Cardiac fibroblast (primary cell): ENCODE data around the gene ZDHHC4.

Experiments used
- DNase-seq, 2 donors: peaks; one replicate each; pipeline versions ENCODE4 v3.0.0 to v3.0.0-alpha.2; 2010; ENCODE audit warnings: low read depth in 2 of 2
- H3K4me3 ChIP-seq, 2 donors: replicated peaks in 1 of 2; 1 replicate in 1 of 2; 2 replicates in 1 of 2; pipeline ENCODE4 v1.5.1; 2011; ENCODE audit warnings: low read depth in 2 of 2, low read length in 2 of 2, mild to moderate bottlenecking in 2 of 2, moderate library complexity in 1 of 2
- CTCF ChIP-seq: IDR thresholded peaks from one replicate; pipeline ENCODE4 v1.5.1; 2011; ENCODE audit warnings: low read depth, mild to moderate bottlenecking, low read length, inconsistent platforms

Gene ZDHHC4

GRCh38 chr7:6612819-6613218, 35.6 kb downstream of the ZDHHC4 start:
- TF ChIP-seq CTCF = no peak

GRCh38 chr7:6613706-6614105, 36.5 kb downstream of the ZDHHC4 start:
- no peak for DNase-seq
- no peak for TF ChIP-seq CTCF
- no peak overlapping the region for H3K4me3 ChIP-seq

More at GRCh38 chr7:6612819-6613218, 35.6 kb downstream of the ZDHHC4 start:
- H3K4me3 ChIP-seq = no peak overlapping the region
- DNase-seq = no peak

GRCh38 chr7:6614953-6615722, 37.9 kb downstream of the ZDHHC4 start, which contains the start of gene ZNF853:
Gene ZNF853, plus strand, starts transcription at chr7:6615610. Its CDS starts 565 bp downstream, at chr7:6616175.
- H3K4me3 ChIP-seq = peak within 1 kb of the TSS; percentile 21 to 45
- TF ChIP-seq CTCF = no peak
- DNase-seq = no peak

- no peak for DNase-seq
- peak overlapping the region; percentile 21 to 45 for H3K4me3 ChIP-seq
- TF ChIP-seq CTCF = no peak
Observed at GRCh38 chr7:6615723-6616555, 38.7 kb downstream of the ZDHHC4 start.

GRCh38 chr7:6616854-6617643, 39.8 kb downstream of the ZDHHC4 start:
- no peak overlapping the region for H3K4me3 ChIP-seq
- no peak for TF ChIP-seq CTCF
- no peak for DNase-seq

- DNase-seq = peak in 1 of 2 donors; percentile 28
- no peak overlapping the region for H3K4me3 ChIP-seq
- TF ChIP-seq CTCF = no peak
Observed at GRCh38 chr7:6618621-6619020, 41.4 kb downstream of the ZDHHC4 start.
